ENCODE results near the gene LPAR6.

Gene LPAR6

DNA sequence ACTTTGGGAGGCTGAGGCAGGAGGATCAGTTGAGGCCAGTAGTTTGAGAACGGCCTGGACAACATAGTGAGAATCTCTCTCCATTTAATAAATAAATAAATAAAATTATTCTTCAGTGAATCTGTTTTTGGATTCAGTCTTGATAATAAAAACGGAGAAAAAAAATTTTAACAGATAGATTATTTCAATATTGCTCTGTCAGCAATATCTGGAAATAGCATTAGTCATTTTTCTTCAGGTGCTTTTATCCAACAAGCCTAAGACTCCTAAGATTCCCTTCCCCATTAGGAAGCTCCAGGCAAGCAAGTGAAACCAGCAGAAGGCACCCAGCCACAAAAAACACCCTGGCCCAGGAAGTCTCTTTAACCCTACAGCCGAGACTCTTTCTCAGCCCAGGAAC lies 21.3 kb upstream of the LPAR6 start:
- H3F3A ChIP-seq (ENCODE audit: control insufficient read depth, insufficient read depth) = no peaks in the 10 kb centered on the region; the same call in 1 of the 2 replicates
- no peaks in the 10 kb centered on the region for H3K79me2 ChIP-seq (ENCODE audit: control insufficient read depth, low read length)
- H3K36me3 ChIP-seq (ENCODE audit: control insufficient read depth, low read length) = peaks cover 12% of the 10 kb centered on the region

DNA sequence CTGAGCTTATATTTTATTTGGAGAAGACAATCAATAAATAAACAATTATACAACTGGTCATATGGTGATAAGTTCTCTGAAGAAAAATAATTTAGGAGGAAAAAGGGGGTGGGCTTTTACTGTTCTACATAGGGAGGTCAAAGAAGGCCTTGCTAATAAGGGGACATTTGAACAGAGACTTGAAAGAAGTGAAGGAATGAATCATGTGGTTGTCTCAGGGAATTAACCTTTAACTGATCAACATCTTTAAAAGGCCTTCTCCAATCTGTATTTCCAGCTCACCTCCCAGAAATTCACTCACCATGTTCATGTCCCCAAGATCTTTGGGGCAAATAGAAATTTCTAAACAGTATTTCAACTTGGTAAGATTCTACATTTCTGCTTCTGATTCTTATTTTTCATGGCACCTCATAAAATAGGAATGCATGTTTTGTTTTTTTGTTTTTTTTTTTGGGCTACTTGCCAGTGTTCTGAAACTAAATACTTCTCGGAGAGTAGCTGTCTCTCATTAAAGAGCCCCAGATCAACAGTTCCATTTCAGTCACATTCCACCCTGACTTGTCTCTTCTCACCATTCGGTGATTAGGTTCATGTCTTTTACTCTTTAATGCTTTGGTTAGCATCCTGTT lies 19.2 kb upstream of the LPAR6 start:
- Histone ChIP-seq H4K20me1 (ENCODE audit: control insufficient read depth, insufficient read depth, low read depth, low read length) (no peaks in the 10 kb centered on the region), H3K4me2 (ENCODE audit: low read length) (no peak overlapping the region), H3K4me3 (ENCODE audit: low read length) (no peak overlapping the region), H3K4me1 (ENCODE audit: control insufficient read depth, low read length) (peaks cover 8% of the 10 kb centered on the region), H3K79me2 (ENCODE audit: control insufficient read depth, low read length) (no peaks in the 10 kb centered on the region), H3F3A (ENCODE audit: control insufficient read depth, insufficient read depth) (no peaks in the 10 kb centered on the region; the same call in 1 of the 2 replicates), H3K36me3 (ENCODE audit: control insufficient read depth, low read length) (peaks cover 16% of the 10 kb centered on the region), H3K9me3 (ENCODE audit: control insufficient read depth, insufficient read depth, low read length) (no peaks in the 10 kb centered on the region), H3K9me2 (replicated peaks; ENCODE audit: control insufficient read depth, low read length) (no peaks in the 10 kb centered on the region), H3K27ac (ENCODE audit: low read depth, low read length) (no peak overlapping the region), H3K27me3 (ENCODE audit: control insufficient read depth, low read length) (no peaks in the 10 kb centered on the region)
- TF ChIP-seq, protein P1, sequence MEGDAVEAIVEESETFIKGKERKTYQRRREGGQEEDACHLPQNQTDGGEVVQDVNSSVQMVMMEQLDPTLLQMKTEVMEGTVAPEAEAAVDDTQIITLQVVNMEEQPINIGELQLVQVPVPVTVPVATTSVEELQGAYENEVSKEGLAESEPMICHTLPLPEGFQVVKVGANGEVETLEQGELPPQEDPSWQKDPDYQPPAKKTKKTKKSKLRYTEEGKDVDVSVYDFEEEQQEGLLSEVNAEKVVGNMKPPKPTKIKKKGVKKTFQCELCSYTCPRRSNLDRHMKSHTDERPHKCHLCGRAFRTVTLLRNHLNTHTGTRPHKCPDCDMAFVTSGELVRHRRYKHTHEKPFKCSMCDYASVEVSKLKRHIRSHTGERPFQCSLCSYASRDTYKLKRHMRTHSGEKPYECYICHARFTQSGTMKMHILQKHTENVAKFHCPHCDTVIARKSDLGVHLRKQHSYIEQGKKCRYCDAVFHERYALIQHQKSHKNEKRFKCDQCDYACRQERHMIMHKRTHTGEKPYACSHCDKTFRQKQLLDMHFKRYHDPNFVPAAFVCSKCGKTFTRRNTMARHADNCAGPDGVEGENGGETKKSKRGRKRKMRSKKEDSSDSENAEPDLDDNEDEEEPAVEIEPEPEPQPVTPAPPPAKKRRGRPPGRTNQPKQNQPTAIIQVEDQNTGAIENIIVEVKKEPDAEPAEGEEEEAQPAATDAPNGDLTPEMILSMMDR (IDR thresholded peaks at IDR 0.05; ENCODE audit: low read depth, low read length, poor library complexity, severe bottlenecking) = no peak
- TF ChIP-seq EZH2phosphoT487 (IDR thresholded peaks at IDR 0.05; ENCODE audit: borderline replicate concordance, low read length) = no peak

More for the DNA sequence above, 21.3 kb upstream of the LPAR6 start:
- TF ChIP-seq, protein P1 (IDR thresholded peaks at IDR 0.05; ENCODE audit: low read depth, low read length, poor library complexity, severe bottlenecking) = no peak
- TF ChIP-seq EZH2phosphoT487 (IDR thresholded peaks at IDR 0.05; ENCODE audit: borderline replicate concordance, low read length) = no peak
- Histone ChIP-seq H3K4me2 (ENCODE audit: low read length) (no peak overlapping the region), H3K4me1 (ENCODE audit: control insufficient read depth, low read length) (peaks cover 6% of the 10 kb centered on the region), H3K27me3 (ENCODE audit: control insufficient read depth, low read length) (no peaks in the 10 kb centered on the region), H3K27ac (ENCODE audit: low read depth, low read length) (no peak overlapping the region), H3K9me3 (ENCODE audit: control insufficient read depth, insufficient read depth, low read length) (no peaks in the 10 kb centered on the region), H3K4me3 (ENCODE audit: low read length) (no peak overlapping the region), H4K20me1 (ENCODE audit: control insufficient read depth, insufficient read depth, low read depth, low read length) (no peaks in the 10 kb centered on the region), H3K9me2 (replicated peaks; ENCODE audit: control insufficient read depth, low read length) (no peaks in the 10 kb centered on the region)

DNA sequence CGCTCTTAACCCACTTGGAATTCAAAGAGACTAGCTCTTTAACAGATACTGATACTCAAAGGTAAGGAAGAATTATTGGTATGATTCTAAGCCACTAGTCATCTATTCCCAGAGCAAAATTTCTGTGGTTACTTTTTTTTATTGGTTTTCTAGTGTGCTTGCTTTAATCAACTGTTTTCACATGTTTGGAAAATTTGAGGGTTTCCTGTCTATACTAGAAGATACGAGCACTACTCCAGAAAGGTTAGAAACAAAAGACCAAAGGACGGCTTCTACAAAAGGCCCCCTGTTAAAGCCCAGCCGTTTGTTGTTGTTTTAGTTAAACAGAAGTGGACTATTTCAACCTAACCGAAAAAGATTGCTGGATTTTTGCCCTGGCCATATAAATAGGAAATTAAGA lies 18.5 kb upstream of the LPAR6 start:
- Histone ChIP-seq H3K9me2 (replicated peaks; ENCODE audit: control insufficient read depth, low read length) (no peaks in the 10 kb centered on the region), H3K27ac (ENCODE audit: low read depth, low read length) (no peak overlapping the region), H4K20me1 (ENCODE audit: control insufficient read depth, insufficient read depth, low read depth, low read length) (no peaks in the 10 kb centered on the region), H3F3A (ENCODE audit: control insufficient read depth, insufficient read depth) (no peaks in the 10 kb centered on the region; the same call in 1 of the 2 replicates), H3K4me1 (ENCODE audit: control insufficient read depth, low read length) (peaks cover 8% of the 10 kb centered on the region), H3K36me3 (ENCODE audit: control insufficient read depth, low read length) (peaks cover 22% of the 10 kb centered on the region), H3K4me3 (ENCODE audit: low read length) (no peak overlapping the region), H3K79me2 (ENCODE audit: control insufficient read depth, low read length) (no peaks in the 10 kb centered on the region), H3K9me3 (ENCODE audit: control insufficient read depth, insufficient read depth, low read length) (no peaks in the 10 kb centered on the region), H3K4me2 (ENCODE audit: low read length) (no peak overlapping the region), H3K27me3 (ENCODE audit: control insufficient read depth, low read length) (no peaks in the 10 kb centered on the region)
- no peak for TF ChIP-seq EZH2phosphoT487 (IDR thresholded peaks at IDR 0.05; ENCODE audit: borderline replicate concordance, low read length)
- TF ChIP-seq, protein P1 (IDR thresholded peaks at IDR 0.05; ENCODE audit: low read depth, low read length, poor library complexity, severe bottlenecking) = no peak
